HCT116 (cell line): ENCODE data around the gene MLLT6. TPM values are rescaled to one million over a fixed set of nuclear protein-coding genes. Genes with fewer than 3 reads are reported as not detected.

ENCODE experiments used
- ATAC-seq: fragments of 200-7000 bp; cut with Tn5 transposase; 2 replicates; pipeline ENCODE4 v1.9.1; 2020; ENCODE audit warnings: mild to moderate bottlenecking, moderate library complexity
- BruUV-seq: library from RNA; stranded (reverse); fragments of 400-500 nt; replicated peaks from 2 replicates; lab custom pipeline; 2021; lab: Mats Ljungman, UMichigan
- CTCF ChIA-PET: fragments of 300-600 bp; sonication (Branson Sonifier 250); formaldehyde crosslinking; loops from one replicate; lab custom pipeline; 2021; ENCODE audit warnings: antibody characterized with exemption; lab: Charles Lee
- POLR2A ChIA-PET: fragments of 300-600, 350-600 bp; sonication (Branson Sonifier 250); formaldehyde crosslinking; loops from one replicate; lab custom pipeline; 2021; ENCODE audit warnings: antibody characterized with exemption; lab: Charles Lee
- RAD21 ChIA-PET, 2 experiments: fragments of 300-600 bp; sonication (Branson Sonifier 250); formaldehyde crosslinking; loops; one replicate each; lab custom pipeline; 2023; ENCODE audit warnings: low total read pairs in 2 of 2; ENCODE audit not compliant: uncharacterized antibody in 2 of 2, unreplicated experiment in 2 of 2, low non-redundant PET in 1 of 2; lab: Charles Lee
- DNase-seq: peaks from one replicate; pipeline ENCODE4 v3.0.0-alpha.2; 2010; ENCODE audit warnings: low read depth, low spot score
- H2AFZ ChIP-seq: fragments of 200-600 bp; shearing (Covaris generic), sonication (generic); 2 replicates; pipeline ENCODE4 v1.6.1; 2017; ENCODE audit warnings: low read depth, mixed run types, mixed read lengths, antibody characterized with exemption, low read length; ENCODE audit not compliant: poor library complexity, severe bottlenecking
- H3K27ac ChIP-seq: 2 replicates; pipeline ENCODE4 v1.5.1; 2012; ENCODE audit warnings: low read depth, low read length
- H3K27me3 ChIP-seq: fragments of 200-600 bp; sonication (generic); 2 replicates; pipeline ENCODE4 v1.6.1; 2016; ENCODE audit warnings: mixed run types, low read length, mixed read lengths; ENCODE audit not compliant: insufficient read depth
- H3K36me3 ChIP-seq, 2 experiments: fragments of 200-500 bp in 1 of 2; fragments of 200-600 bp in 1 of 2; sonication (Bioruptor generic) in 1 of 2; sonication (generic) in 1 of 2; 2 replicates each; pipeline versions ENCODE4 v1.5.1 to v1.6.1; 2014 to 2016; ENCODE audit warnings: low read length in 2 of 2, inconsistent platforms in 1 of 2, mixed read lengths in 1 of 2, mixed run types in 1 of 2; ENCODE audit not compliant: insufficient read depth in 2 of 2, control insufficient read depth in 1 of 2
- H3K4me1 ChIP-seq, 2 experiments: fragments of 200-600 bp in 1 of 2; sonication (generic) in 1 of 2; 2 replicates each; pipeline versions ENCODE4 v1.5.1 to v1.6.1; 2012 to 2017; ENCODE audit warnings: low read length in 2 of 2, inconsistent platforms in 1 of 2, mild to moderate bottlenecking in 1 of 2, mixed read lengths in 1 of 2, mixed run types in 1 of 2, moderate library complexity in 1 of 2; ENCODE audit not compliant: insufficient read depth in 2 of 2, control insufficient read depth in 1 of 2
- H3K4me2 ChIP-seq: fragments of 200-600 bp; sonication (generic); 2 replicates; pipeline ENCODE4 v1.6.1; 2017; ENCODE audit warnings: mixed run types, low read length, mixed read lengths
- H3K4me3 ChIP-seq, 2 experiments: fragments of 200-600 bp in 1 of 2; sonication (generic) in 1 of 2; replicated peaks in 1 of 2; 2 replicates each; pipeline ENCODE4 v1.5.1; 2011 to 2016; ENCODE audit warnings: low read length in 2 of 2, control low read depth in 1 of 2, low read depth in 1 of 2, mild to moderate bottlenecking in 1 of 2, mixed read lengths in 1 of 2, mixed run types in 1 of 2
- H3K79me2 ChIP-seq: fragments of 200-600 bp; sonication (generic); 2 replicates; pipeline ENCODE4 v1.6.1; 2017; ENCODE audit warnings: mild to moderate bottlenecking, mixed run types, low read length, moderate library complexity, mixed read lengths; ENCODE audit not compliant: insufficient read depth
- H3K9ac ChIP-seq: fragments of 200-600 bp; sonication (generic); 2 replicates; pipeline ENCODE4 v1.6.1; 2016; ENCODE audit warnings: low read length, mixed read lengths
- H3K9me2 ChIP-seq: fragments of 200-600 bp; sonication (generic), shearing (Covaris generic); 2 replicates; pipeline ENCODE4 v1.6.1; 2017; ENCODE audit warnings: mixed run types, mild to moderate bottlenecking, moderate library complexity; ENCODE audit not compliant: insufficient read depth
- H3K9me3 ChIP-seq, 2 experiments: fragments of 200-500 bp in 1 of 2; fragments of 200-600 bp in 1 of 2; sonication (Bioruptor generic) in 1 of 2; sonication (generic) in 1 of 2; 2 replicates each; pipeline ENCODE4 v1.6.1; 2014 to 2017; ENCODE audit warnings: low read length in 2 of 2, mixed read lengths in 2 of 2, inconsistent platforms in 1 of 2, low read depth in 1 of 2, mild to moderate bottlenecking in 1 of 2, mixed run types in 1 of 2, moderate library complexity in 1 of 2; ENCODE audit not compliant: control insufficient read depth in 1 of 2, insufficient read depth in 1 of 2
- H4K20me1 ChIP-seq: fragments of 200-600 bp; sonication (generic), shearing (Covaris generic); 2 replicates; pipeline ENCODE4 v1.6.1; 2017; ENCODE audit warnings: mixed run types, mild to moderate bottlenecking, moderate library complexity; ENCODE audit not compliant: insufficient read depth
- EGR1 ChIP-seq: IDR thresholded peaks from 2 replicates; pipeline ENCODE4 v1.6.1; 2012; ENCODE audit warnings: low read depth
- ELF1 ChIP-seq: IDR thresholded peaks from 2 replicates; pipeline ENCODE4 v1.6.1; 2012; ENCODE audit warnings: low read depth, borderline replicate concordance
- EZH2phosphoT487 ChIP-seq: fragments of 200-600 bp; IDR thresholded peaks from 2 replicates; pipeline ENCODE4 v1.6.1; 2018; ENCODE audit warnings: antibody characterized with exemption, borderline replicate concordance
- FOSL1 ChIP-seq: IDR thresholded peaks from 2 replicates; pipeline ENCODE4 v1.6.1; 2012; ENCODE audit warnings: low read depth
- POLR2A ChIP-seq: IDR thresholded peaks from 2 replicates; pipeline ENCODE4 v1.7.0; 2011; ENCODE audit warnings: borderline replicate concordance; ENCODE audit not compliant: insufficient read depth, insufficient read length; ENCODE audit errors: extremely low read depth
- POLR2AphosphoS5 ChIP-seq: IDR thresholded peaks from 2 replicates; pipeline ENCODE4 v1.6.1; 2011; ENCODE audit warnings: mild to moderate bottlenecking, low read depth, low read length, moderate library complexity
- RAD21 ChIP-seq: IDR thresholded peaks from 2 replicates; pipeline ENCODE4 v1.6.1; 2012; ENCODE audit warnings: low read depth, mild to moderate bottlenecking
- SIN3A ChIP-seq: IDR thresholded peaks from 2 replicates; pipeline ENCODE4 v1.6.1; 2012; ENCODE audit warnings: low read depth
- ZFX ChIP-seq: fragments of 450-650 bp; IDR thresholded peaks from 2 replicates; pipeline ENCODE4 v1.6.1; 2017
- ZNF274 ChIP-seq: fragments of 200-500 bp; sonication (Bioruptor generic); IDR thresholded peaks from 2 replicates; pipeline ENCODE4 v1.6.1; 2014; ENCODE audit warnings: mild to moderate bottlenecking, low read depth, low read length, inconsistent platforms
- intact Hi-C: fragments of 100-400 bp; cut with micrococcal nuclease; formaldehyde crosslinking; loops from 2 replicates; pipeline ENCODE4 v1.10.0; 2022
- total RNA-seq: library from RNA; stranded (reverse); gene quantifications from one replicate; pipeline ENCODE4 v1.2.1, GENCODE V29; 2021; ENCODE audit not compliant: unreplicated experiment
- TF ChIP-seq, protein P1 (sequence below): IDR thresholded peaks from 2 replicates; pipeline ENCODE4 v1.6.1; 2012; ENCODE audit warnings: low read depth
- TF ChIP-seq, protein P2 (sequence below): IDR thresholded peaks from 2 replicates; pipeline ENCODE4 v1.6.1; 2011; ENCODE audit warnings: mild to moderate bottlenecking, low read length, moderate library complexity; ENCODE audit not compliant: insufficient replicate concordance; ENCODE audit errors: extremely low read depth
- TF ChIP-seq, protein P3 (sequence below): IDR thresholded peaks from 2 replicates; pipeline ENCODE4 v1.6.1; 2012
- TF ChIP-seq, protein P4 (sequence below): IDR thresholded peaks from 2 replicates; pipeline ENCODE4 v1.6.1; 2012

The MLLT6 gene
- total RNA-seq, 1 experiment from 2014 or later, result 110 TPM

DNA sequence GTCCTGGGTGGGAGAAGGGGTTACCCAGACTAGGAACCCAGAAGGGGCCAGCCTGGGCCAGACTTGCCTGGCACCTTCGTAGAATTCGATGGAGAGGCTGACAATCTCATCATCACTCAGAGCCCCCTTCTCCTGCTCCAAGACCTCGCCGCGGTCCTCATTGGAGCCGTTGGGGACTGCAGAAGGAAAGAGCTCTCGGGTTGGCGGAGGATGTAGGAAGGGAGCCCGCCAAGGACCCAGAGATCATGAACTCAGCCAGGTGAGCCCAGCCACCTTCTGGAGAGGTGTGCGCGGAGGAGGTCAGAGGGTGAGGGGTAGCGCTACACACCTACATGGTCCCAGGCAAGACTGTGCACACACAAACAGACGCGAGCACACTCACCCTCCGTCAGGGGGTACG lies 33.6 kb downstream of the MLLT6 start:
- BruUV-seq, result no TSS peak
- ChIA-PET CTCF (no interaction called here), RAD21 (no interaction called here), POLR2A (no interaction called here)
- Histone ChIP-seq H3K4me2 (no peak overlapping the region), H3K79me2 (peaks cover 39% of the 10 kb centered on the region), H3K4me3 (no peak overlapping the region), H4K20me1 (no peaks in the 10 kb centered on the region), H2AFZ (no peak overlapping the region), H3K36me3 (peaks cover 19 to 35% of the 10 kb centered on the region in 2 experiments), H3K9me3 (no peaks in the 10 kb centered on the region), H3K27me3 (no peaks in the 10 kb centered on the region), H3K9ac (no peak overlapping the region), H3K9me2 (no peaks in the 10 kb centered on the region)
- intact Hi-C loops, result loop anchor here (10.0 kb wide), 1 partner anchor 416 kb away; the partner anchor contains the start of gene PLXDC1
- DNase-seq, result no peak
- ATAC-seq, result no peak
- TF ChIP-seq, protein P1, sequence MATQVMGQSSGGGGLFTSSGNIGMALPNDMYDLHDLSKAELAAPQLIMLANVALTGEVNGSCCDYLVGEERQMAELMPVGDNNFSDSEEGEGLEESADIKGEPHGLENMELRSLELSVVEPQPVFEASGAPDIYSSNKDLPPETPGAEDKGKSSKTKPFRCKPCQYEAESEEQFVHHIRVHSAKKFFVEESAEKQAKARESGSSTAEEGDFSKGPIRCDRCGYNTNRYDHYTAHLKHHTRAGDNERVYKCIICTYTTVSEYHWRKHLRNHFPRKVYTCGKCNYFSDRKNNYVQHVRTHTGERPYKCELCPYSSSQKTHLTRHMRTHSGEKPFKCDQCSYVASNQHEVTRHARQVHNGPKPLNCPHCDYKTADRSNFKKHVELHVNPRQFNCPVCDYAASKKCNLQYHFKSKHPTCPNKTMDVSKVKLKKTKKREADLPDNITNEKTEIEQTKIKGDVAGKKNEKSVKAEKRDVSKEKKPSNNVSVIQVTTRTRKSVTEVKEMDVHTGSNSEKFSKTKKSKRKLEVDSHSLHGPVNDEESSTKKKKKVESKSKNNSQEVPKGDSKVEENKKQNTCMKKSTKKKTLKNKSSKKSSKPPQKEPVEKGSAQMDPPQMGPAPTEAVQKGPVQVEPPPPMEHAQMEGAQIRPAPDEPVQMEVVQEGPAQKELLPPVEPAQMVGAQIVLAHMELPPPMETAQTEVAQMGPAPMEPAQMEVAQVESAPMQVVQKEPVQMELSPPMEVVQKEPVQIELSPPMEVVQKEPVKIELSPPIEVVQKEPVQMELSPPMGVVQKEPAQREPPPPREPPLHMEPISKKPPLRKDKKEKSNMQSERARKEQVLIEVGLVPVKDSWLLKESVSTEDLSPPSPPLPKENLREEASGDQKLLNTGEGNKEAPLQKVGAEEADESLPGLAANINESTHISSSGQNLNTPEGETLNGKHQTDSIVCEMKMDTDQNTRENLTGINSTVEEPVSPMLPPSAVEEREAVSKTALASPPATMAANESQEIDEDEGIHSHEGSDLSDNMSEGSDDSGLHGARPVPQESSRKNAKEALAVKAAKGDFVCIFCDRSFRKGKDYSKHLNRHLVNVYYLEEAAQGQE, result no peak
- TF ChIP-seq POLR2AphosphoS5 (no peak), ZFX (no peak), ELF1 (no peak), RAD21 (no peak), FOSL1 (no peak), ZNF274 (no peak), SIN3A (no peak), POLR2A (no peak), EGR1 (no peak), EZH2phosphoT487 (no peak)
- TF ChIP-seq, protein P2, sequence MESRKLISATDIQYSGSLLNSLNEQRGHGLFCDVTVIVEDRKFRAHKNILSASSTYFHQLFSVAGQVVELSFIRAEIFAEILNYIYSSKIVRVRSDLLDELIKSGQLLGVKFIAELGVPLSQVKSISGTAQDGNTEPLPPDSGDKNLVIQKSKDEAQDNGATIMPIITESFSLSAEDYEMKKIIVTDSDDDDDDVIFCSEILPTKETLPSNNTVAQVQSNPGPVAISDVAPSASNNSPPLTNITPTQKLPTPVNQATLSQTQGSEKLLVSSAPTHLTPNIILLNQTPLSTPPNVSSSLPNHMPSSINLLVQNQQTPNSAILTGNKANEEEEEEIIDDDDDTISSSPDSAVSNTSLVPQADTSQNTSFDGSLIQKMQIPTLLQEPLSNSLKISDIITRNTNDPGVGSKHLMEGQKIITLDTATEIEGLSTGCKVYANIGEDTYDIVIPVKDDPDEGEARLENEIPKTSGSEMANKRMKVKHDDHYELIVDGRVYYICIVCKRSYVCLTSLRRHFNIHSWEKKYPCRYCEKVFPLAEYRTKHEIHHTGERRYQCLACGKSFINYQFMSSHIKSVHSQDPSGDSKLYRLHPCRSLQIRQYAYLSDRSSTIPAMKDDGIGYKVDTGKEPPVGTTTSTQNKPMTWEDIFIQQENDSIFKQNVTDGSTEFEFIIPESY, result no peak
- TF ChIP-seq, protein P3, sequence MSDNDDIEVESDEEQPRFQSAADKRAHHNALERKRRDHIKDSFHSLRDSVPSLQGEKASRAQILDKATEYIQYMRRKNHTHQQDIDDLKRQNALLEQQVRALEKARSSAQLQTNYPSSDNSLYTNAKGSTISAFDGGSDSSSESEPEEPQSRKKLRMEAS, result no peak
- TF ChIP-seq, protein P4, sequence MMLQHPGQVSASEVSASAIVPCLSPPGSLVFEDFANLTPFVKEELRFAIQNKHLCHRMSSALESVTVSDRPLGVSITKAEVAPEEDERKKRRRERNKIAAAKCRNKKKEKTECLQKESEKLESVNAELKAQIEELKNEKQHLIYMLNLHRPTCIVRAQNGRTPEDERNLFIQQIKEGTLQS, result no peak
- TF ChIP-seq, all 23 proteins: peak for 0
- Histone ChIP-seq H3K4me1 (peaks cover 3 to 23% of the 10 kb centered on the region in 2 experiments; a peak in 3 of 4 replicates), H3K27ac (no peak overlapping the region)
